Thoracic aorta (tissue), 2 donors: Measurements from ENCODE around the gene PRRX2. TPM values are rescaled to one million over a fixed set of nuclear protein-coding genes. Genes with fewer than 3 reads are reported as not detected.

Experiments
- ATAC-seq: fragments of 150-250 bp; one replicate; pipeline ENCODE4 v1.8.0; 2017; ENCODE audit warnings: low read depth; ENCODE audit not compliant: insufficient number of reproducible peaks, low FRiP score
- DNase-seq: peaks from one replicate; pipeline ENCODE4 v3.0.0-alpha.2; 2020; ENCODE audit warnings: low spot score
- H3K27ac ChIP-seq, 2 donors: fragments of 200-600 bp; sonication (generic); 1 replicate in 1 of 2; 2 replicates in 1 of 2; pipeline ENCODE4 v1.5.1; 2016; ENCODE audit warnings: mild to moderate bottlenecking in 2 of 2, moderate library complexity in 2 of 2
- H3K27me3 ChIP-seq: fragments of 200-600 bp; sonication (generic); replicated peaks from 2 replicates; pipeline ENCODE4 v1.6.0; 2016; ENCODE audit warnings: mild to moderate bottlenecking; ENCODE audit not compliant: insufficient read depth
- H3K36me3 ChIP-seq: fragments of 200-600 bp; sonication (generic); one replicate; pipeline ENCODE4 v1.5.1; 2016
- H3K4me1 ChIP-seq, 2 donors: fragments of 200-600 bp; sonication (generic); 1 replicate in 1 of 2; 2 replicates in 1 of 2; pipeline versions ENCODE4 v1.5.1 to v1.6.0; 2016; ENCODE audit warnings: low read depth in 2 of 2, mild to moderate bottlenecking in 1 of 2; ENCODE audit not compliant: control insufficient read depth in 1 of 2
- H3K4me3 ChIP-seq: fragments of 200-600 bp; sonication (generic); 2 replicates; pipeline ENCODE4 v1.5.1; 2016; ENCODE audit warnings: mild to moderate bottlenecking
- H3K9me3 ChIP-seq: fragments of 200-600 bp; sonication (generic); 2 replicates; pipeline ENCODE4 v1.5.1; 2016
- CTCF ChIP-seq: fragments of 200-600 bp; sonication (generic); IDR thresholded peaks from one replicate; pipeline ENCODE4 v1.5.1; 2019; ENCODE audit warnings: antibody characterized with exemption
- total RNA-seq, 2 donors: library from RNA; depleted of rRNA; stranded (reverse); fragments of >200 nt; gene quantifications; one replicate each; pipeline versions ENCODE4 v1.1.0 to v1.2.3, GENCODE V29; 2016

Gene PRRX2
- total RNA-seq, result 10 to 100 TPM; 42.0 to 66.1 TPM

GRCh38 chr9:129665389-129665775 lies at the start of gene PRRX2:
TSS of gene PRRX2 (plus strand) at chr9:129665647. CDS start at chr9:129665868, 221 bp downstream.
- no peak for TF ChIP-seq CTCF
- DNase-seq (peak; percentile 19), ATAC-seq (no peak)
- Histone ChIP-seq H3K27ac (peak within 1 kb of the TSS; percentile 51 to 82), H3K4me1 (peaks cover 22 to 32% of the 10 kb centered on the region in 2 donors), H3K4me3 (peak within 1 kb of the TSS; percentile 85), H3K27me3 (no peaks in the 10 kb centered on the region), H3K36me3 (no peaks in the 10 kb centered on the region), H3K9me3 (no peaks in the 10 kb centered on the region)

GRCh38 chr9:129617167-129617566 lies 48.3 kb upstream of the PRRX2 start:
- Histone ChIP-seq H3K4me3 (no peak overlapping the region), H3K36me3 (no peaks in the 10 kb centered on the region), H3K4me1 (peaks cover 0 to 37% of the 10 kb centered on the region in 2 donors), H3K9me3 (no peaks in the 10 kb centered on the region), H3K27me3 (no peaks in the 10 kb centered on the region), H3K27ac (no peak overlapping the region)
- no peak for DNase-seq
- ATAC-seq, result no peak
- no peak for TF ChIP-seq CTCF

- no peaks in the 10 kb centered on the region for H3K36me3 ChIP-seq
- peaks cover 0 to 23% of the 10 kb centered on the region in 2 donors for H3K4me1 ChIP-seq
- H3K27me3 ChIP-seq, result no peaks in the 10 kb centered on the region
- TF ChIP-seq CTCF, result no peak
- ATAC-seq (no peak), DNase-seq (no peak)
- peak overlapping the region; percentile 23 to 53 for H3K27ac ChIP-seq
- H3K4me3 ChIP-seq, result peak overlapping the region; percentile 79
- H3K9me3 ChIP-seq, result no peaks in the 10 kb centered on the region
These were observed 45.4 kb upstream of the PRRX2 start for GRCh38 chr9:129619787-129620668.

GRCh38 chr9:129620669-129621295 lies 44.7 kb upstream of the PRRX2 start, which contains the start of gene C9orf50:
TSS of gene C9orf50 (minus strand) at chr9:129621101. CDS start at chr9:129620574, 527 bp downstream.
- ATAC-seq (no peak), DNase-seq (no peak)
- peak within 1 kb of the TSS; percentile 23 to 53 for H3K27ac ChIP-seq
- H3K36me3 ChIP-seq, result no peaks in the 10 kb centered on the region
- H3K4me3 ChIP-seq, result peak within 1 kb of the TSS; percentile 79
- H3K27me3 ChIP-seq, result no peaks in the 10 kb centered on the region
- peaks cover 0 to 30% of the 10 kb centered on the region in 2 donors for H3K4me1 ChIP-seq
- H3K9me3 ChIP-seq, result no peaks in the 10 kb centered on the region
- TF ChIP-seq CTCF, result no peak

GRCh38 chr9:129623331-129623730 lies 42.1 kb upstream of the PRRX2 start:
- DNase-seq (no peak), ATAC-seq (no peak)
- Histone ChIP-seq H3K9me3 (no peaks in the 10 kb centered on the region), H3K36me3 (no peaks in the 10 kb centered on the region), H3K27ac (no peak overlapping the region), H3K4me1 (peaks cover 13 to 50% of the 10 kb centered on the region in 2 donors), H3K4me3 (no peak overlapping the region), H3K27me3 (no peaks in the 10 kb centered on the region)
- TF ChIP-seq CTCF, result no peak
